HG03025 (cell line): ENCODE measurements around the gene PCNX1.
A peak's percentile ranks its signal among the peaks of the same experiment; 100 is the strongest.

Experiments
- ATAC-seq: cut with Tn5 transposase; IDR thresholded peaks from one replicate; pipeline ENCODE4 v1.9.1; 2021; ENCODE audit warnings: mild to moderate bottlenecking, moderate library complexity; ENCODE audit not compliant: unreplicated experiment, low FRiP score

Gene PCNX1

DNA sequence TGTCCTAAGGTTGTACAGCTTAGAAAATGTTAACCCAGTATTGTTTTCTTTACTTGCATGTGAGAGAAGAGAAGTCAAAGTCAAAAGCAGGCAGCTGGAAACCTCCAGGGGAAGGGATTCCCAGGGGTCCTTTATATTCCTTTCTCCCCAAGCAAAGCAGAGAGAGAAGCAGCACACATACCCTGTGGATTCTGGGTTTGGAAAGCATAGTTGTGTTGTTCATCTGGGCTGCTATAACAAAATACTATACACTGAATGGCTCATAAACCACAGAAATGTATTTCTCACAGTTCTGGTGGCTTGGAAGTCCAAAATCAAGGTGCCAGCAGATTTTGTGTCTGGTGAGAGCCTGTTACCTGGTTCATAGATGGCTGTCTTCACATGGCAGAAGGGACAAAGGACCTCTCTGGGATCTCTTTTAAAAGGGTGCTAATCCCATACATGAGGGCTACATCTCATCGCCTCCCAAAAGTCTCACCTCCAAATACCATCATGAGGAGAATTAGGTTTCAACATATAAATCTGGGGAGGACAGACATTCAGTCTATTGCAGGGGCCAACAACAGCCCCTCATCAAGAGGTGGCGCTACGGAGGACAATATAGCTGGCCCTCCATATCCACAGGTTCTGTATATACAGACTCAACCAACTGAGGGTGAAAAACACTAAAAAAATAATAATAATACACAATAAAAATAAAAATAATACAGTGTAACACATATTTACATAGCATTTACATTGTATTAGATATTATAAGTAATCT is 19.3 kb upstream of the PCNX1 start:
- ATAC-seq: no peak

DNA sequence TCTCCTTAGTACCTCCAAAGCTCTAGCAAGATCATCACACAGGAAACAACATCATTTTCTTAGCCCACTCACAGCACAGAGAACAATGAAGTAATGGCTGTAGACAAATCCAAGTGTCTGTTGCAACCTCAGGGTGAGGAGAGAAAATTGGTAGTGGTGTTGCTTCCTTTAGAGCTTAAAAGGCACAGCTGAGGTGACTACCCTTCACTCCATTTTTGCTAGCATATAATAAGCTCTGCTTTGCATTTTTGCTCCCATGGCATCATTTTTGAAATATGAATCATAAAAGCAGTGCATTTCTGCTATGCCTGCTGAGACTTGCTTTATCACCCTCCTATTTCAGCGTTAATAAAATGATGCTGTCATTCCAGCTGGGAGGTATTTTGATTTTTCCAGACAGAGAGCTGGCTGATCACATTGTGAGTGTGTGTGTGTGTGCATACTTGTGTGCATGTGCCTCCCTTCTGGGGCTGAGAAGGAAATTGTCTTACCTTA is 18.5 kb upstream of the PCNX1 start:
- ATAC-seq: no peak

DNA sequence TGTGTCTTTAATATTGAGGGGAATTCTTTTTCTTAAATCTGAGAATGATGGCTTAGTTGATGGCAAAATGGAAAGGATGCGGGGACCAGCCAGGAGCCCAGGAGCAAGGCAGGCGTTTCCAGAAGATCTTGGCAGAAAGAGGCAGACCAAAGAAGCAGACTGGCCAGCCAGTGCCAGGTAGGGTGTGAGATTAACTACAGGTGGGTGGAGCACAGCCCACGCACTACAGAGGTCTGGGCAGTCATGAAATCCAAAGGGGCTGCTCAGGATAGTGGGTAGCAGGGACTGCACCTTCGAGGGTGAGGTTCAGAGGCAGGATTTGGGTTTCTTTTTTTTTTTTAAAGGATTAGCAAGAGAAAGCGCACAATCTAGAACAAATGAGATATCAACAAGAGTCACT is 17.7 kb upstream of the PCNX1 start:
- ATAC-seq: no peak

DNA sequence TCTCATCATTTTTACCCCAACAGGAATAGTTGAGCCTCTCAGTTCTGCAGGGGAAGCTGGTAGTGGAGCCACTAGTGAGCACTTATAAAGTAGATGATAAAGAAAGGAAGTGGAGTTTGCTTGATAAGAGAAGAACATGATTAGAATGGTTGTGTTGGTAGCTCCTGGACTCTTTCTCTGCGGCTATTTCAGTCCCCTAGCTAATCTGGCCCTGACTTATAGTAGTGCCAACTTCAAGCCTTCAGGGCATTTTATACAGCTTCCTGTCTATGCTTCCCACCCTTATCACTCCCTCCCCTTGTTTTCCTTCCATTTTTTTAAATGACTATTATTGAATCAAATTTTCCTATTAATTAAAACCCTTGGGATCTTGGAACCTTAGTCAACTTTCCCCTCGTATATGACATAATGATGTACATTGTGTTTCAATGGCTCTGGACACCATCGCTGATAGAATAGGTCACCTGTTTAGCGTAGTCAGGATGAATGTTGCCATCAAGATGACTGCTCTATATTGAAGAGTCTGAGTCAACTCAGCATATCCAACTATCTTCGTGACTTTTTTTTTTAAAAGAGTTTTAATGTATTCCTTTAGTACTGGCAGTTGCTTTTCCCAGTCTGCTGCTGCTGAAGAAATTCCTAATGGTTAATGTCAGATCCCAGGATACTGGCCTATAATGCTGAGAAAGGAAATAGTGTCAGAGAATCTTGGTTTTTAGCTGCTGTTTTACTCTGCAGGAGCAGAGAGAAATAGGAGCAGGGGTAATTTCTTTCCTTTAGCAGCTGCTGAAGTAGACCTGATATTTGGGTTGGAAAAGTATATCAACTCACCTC is 16.2 kb upstream of the PCNX1 start:
- no peak for ATAC-seq

DNA sequence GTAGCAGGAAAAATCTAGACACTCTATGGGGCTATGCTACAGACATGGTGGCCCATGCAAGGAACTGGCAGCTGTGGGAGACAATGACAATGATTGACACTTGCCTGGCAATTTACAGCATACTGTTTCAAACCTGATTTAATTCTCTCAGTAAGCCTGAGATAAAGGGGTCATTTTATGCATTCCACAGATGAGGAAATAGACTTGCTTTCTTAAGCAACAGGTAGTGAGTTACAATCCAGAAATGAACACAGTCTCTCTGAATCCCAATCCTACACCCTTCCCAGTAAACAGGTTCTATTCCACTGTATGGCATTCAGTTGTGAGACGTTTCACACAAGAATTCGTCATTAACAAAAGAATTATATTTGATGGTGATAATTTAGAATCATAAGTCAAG is 15.5 kb upstream of the PCNX1 start:
- no peak for ATAC-seq

DNA sequence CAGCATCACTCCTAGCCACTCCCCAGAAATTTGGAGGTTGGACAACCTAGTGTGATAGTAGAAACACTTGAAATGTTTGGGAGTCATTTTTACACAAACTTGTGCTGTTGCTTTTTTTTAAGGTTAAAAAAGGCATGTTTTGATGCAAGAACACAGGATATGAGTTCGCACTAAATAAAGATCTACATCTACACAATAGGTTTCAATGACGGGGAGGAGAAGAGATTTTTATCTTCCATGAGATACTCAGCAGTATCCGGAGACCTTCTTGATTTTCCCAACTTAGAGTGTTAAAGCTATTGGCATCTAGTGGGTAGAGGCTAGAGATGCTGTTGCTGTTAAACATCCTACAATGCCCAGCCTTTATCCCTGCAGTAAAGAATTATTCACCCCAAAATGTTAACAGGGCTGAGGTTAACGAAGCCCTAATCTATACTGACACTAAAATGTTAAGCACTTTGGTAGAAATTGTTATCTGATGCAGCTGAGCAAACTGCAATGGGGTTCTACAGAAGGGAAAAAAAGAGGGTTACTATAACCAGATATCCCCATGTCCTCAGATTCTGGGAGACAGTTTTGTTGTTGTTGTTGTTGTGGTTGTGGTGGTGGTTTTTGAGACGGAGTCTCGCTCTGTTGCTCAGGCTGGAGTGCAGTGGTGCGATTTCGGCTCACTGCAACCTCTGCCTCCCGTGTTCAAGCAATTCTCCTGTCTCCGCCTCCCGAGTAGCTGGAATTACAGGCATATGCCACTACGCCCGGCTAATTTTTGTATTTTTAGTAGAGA is 14.0 kb upstream of the PCNX1 start:
- no peak for ATAC-seq

DNA sequence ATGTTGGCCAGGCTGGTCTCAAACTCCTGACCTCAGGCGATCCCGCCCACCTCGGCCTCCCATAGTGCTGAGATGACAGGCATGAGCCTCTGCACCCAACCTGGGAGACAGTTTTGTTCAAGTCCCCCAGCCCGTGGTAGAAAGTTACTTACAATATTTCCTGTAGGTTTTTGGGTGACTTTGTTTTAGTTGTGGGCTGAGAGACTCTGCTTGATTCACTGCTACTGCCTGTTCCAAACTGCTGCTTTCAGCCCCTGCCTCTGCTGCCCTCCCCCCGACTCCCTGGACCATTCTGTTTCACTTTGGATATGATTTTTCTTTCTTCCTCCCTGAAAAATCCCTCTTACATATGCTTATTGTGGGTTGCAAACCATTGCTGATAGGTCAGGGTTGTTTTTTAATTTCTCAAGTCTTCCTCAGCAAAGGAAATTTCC is 13.4 kb upstream of the PCNX1 start:
- ATAC-seq: no peak

DNA sequence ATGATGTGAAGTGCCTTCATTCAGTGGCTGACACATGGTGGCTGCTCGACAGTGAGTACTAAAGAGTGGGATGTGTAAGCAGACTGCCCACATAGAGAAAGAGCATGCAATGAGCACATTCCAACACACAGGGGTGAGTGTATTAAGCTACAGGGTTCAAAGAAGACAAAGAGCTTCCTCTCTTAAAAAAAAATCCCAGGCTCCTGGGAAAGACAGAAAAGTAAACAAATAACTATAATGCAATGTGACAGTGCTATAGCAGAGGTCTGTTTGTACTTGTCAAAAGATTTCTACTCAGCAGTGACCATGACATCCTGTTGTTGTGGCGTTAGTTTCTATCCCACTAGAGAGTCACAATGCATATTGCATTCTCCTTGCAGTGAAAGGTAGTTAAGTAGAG is 12.4 kb upstream of the PCNX1 start:
- no peak for ATAC-seq

DNA sequence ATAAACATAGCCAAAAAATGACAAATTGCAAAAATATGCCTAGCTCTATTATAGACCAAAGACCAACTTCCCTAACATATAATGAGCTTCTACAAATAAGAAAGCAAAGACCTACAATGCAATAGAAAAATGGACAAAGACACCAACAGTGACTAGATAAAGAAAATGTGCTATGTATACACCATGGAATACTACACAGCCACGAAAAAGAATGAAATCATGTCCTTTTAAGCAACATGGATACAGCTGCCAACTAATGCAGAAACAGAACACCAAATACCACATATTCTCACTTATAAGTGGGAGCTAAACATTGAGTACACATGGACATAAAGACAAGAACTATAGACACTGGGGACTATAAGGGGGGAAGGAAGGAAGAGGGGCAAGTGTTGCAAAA is 10.9 kb upstream of the PCNX1 start:
- ATAC-seq: no peak

DNA sequence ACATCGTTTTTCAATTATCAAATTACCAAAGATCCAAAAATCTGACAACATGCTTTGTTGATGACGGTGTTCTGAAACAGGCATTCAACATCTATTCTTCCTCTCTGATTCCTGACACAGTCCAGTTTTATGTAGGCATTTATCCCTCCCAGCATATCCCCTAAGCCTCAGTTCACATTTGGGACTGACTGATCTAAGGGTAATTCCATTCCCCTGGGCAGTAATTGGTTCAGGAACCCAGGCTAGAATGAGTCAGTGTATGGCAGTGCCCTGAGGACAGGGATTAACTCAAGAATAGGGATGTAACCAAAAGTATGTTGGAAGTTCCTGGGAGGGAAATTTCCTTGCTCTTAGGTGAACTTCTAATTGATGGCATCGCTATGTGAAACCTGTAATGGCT is 10.3 kb upstream of the PCNX1 start:
- no peak for ATAC-seq

DNA sequence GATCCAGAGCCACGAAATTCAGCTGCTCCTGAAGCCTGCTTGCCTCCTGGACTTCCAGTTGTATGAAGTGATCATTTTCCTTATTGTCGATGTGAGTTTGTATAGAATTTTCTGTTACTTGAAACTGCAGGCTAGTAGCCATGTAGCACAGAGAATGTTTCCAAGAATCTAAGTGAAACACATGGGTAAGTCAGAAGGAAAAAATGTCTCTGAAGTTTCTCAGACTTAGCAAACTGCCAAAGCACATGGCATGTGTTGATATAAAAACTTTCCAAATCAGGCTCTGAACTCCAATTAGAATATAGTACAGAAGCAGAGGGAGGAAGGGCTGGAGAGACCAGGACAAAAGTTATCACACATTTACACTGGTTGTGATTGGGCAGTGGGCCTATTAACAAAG is 9.8 kb upstream of the PCNX1 start:
- no peak for ATAC-seq

DNA sequence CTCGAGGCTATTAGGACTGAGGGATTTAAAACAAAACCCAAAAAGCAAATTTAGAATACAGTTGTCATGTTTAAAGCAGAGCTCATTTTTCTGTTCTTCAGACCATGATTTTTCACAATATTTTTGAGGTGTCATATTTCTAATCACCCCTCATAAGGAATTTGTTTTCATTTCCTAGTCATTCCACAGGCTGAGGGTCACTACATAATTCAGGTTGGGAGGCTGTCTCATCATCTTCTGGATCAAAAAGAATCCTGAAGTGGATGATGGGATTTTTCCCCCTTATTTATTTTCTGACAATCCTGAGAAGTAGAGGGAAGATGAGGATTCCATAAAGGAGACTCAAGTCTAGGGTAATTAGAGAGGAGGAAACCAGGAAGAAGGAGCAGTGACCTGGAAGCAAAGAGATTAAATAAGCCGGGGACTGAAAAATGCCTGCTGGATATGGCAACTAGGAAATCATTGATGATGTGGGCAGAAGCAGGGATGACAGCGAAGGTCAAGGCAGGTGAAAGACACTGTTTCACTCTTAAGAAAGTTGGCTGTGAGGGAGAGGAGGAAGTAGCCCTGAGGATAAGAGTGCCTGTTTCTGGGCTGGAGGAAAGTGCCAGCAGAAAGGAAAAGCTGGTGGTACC is 9.0 kb upstream of the PCNX1 start:
- no peak for ATAC-seq

DNA sequence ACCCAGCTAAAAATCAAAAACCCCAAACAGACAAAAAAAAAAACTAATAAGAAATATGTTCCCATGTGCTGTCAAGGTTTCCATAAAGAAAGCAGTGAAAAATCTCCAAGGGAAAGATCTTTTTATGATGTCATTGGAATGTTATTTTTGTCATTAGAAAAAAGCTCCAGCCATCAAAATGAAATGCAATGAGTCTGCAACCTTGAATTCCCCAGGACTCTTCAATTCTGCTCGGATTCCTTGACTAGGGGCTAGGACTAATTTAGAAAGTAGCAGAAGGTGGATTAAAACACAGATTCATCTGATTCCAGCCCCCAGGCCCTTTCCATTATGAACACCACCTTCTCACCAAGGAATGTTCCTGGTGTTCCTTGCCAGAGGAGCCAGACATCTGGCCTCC is 6.0 kb upstream of the PCNX1 start:
- ATAC-seq: no peak

DNA sequence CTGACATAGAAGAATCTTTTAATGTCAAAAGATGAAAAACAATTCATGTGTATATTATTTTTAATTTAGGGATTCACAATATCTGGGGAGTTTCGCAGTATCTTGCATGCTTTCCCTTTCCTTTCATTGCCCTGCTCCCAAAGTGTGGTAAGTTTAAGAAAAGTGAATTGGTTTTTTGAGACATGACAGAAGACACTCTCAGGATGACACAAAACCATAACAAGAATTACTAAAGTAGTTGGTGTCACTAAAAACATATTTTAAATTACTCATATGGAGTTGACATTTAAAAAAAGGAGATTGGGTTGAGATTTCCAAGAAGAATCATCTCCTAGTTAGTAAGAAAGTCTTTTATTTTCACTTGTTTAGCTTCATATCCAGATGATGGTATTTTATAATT is 5.1 kb upstream of the PCNX1 start:
- ATAC-seq: no peak

DNA sequence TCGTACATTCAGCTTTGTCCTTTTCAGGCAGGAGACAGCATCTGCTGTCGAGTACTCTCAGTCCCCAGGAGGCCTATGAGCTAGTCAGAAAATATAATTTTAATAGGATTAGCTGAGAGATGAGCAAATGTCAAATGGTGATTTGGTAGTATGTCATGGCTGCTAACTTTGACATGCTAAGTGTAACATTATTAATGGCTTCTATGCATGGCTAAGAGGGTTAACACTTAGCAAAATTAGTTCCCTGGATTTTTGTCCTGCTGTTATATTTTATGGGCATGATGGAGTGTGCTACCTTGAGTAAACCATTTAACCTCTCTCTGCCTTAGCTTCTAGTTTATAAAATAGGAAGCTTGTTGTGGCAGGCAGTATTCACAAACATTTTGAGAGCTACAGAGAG is 2.9 kb upstream of the PCNX1 start:
- no peak for ATAC-seq

DNA sequence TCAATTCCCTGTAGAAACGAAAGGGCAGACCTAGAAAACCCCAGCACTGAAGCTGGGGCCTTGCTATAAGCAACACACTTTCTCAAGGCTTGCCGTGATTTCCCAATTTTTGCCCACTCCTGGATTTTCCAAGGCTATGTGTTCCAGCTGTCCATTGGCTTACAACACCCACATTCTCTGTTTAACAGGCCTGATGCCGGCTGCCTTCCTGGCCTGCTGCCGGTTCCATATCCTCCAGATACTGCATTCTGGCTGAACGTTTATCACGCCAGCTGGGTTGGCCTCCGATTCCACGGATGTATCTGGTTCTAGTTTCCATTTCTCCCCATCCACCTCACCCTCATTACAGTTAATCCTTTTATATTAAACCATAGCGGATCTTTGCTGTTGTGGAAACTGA is 2.0 kb upstream of the PCNX1 start:
- ATAC-seq: no peak

DNA sequence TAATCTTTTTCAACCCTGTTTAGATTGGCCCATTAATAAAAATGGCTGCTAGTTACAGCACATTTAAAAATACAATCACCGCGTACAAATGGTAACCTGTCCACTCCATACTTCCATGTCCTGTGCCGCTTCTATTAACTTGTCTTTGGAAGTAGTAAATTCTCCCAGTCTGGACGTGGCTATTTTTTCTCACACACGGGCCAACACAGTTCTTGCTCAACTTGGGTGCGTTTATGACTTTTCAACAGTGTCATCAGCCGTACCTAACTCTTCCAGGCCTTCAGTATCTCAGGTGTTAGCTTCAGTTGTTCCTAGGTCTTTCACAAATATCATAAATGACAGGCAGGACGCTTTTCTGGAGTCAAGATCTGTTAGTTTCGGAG is 475 bp upstream of the PCNX1 start:
- no peak for ATAC-seq

DNA sequence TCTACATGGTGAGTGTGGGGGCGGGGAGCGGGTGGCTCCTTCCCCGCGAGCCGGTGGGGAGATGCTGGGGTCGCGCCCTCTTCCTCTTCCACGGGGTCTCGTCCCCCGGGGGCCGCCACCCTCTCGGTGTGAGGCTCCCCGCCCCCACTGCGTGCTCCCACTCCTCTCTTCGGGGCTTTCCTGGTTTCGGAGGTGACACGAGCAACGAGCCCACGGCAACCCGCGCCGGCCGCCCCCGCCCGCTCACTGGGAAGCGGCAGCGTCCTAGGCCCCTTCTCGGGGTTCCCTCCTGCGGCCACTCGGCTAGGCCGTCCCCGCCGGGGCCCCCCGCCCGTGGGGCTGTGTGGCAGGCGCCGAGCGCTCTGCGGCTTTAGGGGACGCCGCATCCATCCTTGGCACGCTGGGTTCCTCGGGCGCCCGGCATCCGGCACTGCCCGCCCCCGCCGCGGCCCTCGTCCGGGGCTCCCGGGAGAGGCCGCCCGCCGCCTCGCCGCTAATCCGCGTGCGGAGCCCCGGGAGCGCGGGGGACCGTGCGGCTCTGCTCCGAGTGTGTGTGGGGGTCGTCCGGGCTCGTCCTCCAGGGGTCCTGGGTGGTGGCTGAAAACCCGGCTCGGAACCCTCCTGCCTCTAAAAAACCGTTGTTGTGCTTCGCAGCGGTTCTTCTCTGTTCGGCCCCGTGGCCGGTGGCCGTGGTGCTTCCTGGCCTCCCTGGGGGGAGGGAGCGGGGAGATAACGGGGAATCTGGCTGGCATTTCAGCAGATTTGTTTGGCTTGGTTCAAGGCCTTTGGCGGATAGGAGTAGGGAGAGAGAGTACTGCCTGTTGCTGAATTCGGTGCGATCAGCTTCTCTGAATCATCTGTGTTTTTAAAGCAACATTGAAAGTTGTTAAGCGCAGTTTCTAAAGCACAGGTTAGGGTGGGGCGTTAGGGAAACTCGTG is 1.0 kb downstream of the PCNX1 start:
- peak; percentile 39 for ATAC-seq

DNA sequence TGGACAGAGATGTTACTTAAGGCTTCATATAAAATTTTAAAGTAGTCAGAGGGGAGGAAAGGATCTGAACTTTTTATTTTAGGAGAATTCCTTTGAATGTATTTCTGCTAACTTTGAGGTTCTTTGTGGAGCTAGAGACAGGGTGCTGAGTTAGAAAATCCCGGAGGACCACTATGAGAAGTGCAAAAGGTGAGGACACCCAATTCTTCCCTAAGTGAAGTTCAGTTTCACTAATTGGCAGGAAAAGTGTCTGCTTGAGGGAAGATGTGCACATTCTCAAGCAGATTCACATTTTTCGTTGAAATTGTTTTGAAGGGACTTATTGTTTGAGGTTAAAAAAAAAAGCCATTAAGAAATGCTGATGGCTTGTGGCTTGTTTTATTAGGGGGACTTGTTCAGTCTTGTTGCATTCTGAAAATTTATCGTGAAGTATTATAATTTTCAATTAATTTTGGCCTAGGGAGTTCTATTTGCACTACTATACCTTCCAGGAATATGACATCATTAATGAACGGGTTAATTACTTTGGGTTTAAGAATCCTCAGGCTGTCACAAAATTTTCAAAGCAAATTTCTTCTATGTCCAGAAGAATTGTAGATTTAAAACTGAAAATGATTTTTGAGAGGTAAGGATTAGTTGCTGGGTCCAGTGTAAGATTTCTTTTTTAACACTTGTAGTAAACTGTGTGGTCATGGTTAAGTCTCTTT is 1.8 kb downstream of the PCNX1 start:
- no peak for ATAC-seq
